NCI-H345 treated with DMSO at 0.1 percent for 48 hours (cell line): Measurements from ENCODE around the gene KCTD11.

Experiments
- DNase-seq: peaks from one replicate; lab custom pipeline; 2025; ENCODE audit not compliant: unreplicated experiment; lab: John Stamatoyannopoulos, UW

The KCTD11 gene

DNA sequence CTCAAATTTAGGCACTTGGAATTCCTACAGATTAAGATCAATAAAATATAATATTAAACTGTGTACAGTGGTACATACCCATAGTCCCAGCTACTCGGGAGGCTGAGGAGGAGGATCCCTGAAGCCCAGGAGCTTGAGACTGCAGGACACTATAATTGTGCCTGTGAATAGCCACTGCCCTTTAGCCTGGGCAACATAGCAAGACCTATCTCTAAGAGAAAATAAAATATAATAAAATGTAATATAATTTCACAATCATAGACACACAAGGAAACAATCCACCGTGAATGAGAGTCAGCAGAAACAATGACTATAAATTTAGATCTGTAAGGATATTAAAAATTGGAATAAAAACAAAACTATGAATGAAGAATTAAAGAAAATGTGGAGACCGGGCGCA is 18.9 kb downstream of the KCTD11 start:
- no peak for DNase-seq

- DNase-seq, result no peak
Observed at GRCh38 chr17:7374353-7374752, 22.4 kb downstream of the KCTD11 start.

DNA sequence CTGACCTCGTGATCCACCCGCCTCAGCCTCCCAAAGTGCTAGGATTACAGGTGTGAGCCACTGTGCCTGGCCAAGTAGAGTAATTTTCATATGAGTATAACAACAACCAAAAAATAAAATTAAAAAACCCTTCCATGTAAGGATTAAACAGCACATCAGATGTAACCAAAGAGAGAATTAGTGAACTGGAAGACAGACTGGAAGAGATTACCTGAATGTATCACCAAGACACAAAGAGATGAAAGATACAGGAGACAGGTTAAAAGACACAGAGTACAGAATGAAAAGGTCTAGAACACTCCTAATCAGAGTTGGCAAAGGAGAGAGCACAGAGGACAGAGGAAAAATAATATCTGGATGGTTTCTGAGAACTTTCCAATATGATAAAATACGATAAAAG is 27.2 kb downstream of the KCTD11 start:
- DNase-seq, result no peak

GRCh38 chr17:7380321-7380720 is 28.4 kb downstream of the KCTD11 start:
- peak; percentile 20 for DNase-seq

GRCh38 chr17:7380855-7381683 is 29.1 kb downstream of the KCTD11 start, which contains the start of gene TNK1:
Gene TNK1 (plus strand): TSS chr17:7381089. CDS start chr17:7382927, 1,838 bp downstream.
- no peak for DNase-seq

GRCh38 chr17:7382901-7383300 is 30.9 kb downstream of the KCTD11 start:
- no peak for DNase-seq

DNA sequence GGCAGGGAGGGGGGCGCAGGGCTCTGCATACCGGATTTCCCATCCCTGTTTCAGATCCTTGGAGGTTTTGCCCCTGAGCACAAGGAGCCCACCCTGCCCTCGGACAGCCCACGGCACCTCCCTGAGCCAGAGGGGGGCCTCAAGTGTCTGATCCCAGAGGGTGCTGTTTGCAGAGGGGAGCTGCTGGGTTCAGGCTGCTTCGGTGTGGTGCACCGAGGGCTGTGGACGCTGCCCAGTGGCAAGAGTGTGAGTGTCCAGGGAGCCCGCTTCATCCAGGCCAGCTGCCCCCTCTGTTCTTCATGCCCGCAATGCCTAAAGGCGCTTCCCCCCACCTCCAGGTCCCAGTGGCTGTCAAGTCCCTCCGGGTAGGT is 31.4 kb downstream of the KCTD11 start:
- no peak for DNase-seq

DNA sequence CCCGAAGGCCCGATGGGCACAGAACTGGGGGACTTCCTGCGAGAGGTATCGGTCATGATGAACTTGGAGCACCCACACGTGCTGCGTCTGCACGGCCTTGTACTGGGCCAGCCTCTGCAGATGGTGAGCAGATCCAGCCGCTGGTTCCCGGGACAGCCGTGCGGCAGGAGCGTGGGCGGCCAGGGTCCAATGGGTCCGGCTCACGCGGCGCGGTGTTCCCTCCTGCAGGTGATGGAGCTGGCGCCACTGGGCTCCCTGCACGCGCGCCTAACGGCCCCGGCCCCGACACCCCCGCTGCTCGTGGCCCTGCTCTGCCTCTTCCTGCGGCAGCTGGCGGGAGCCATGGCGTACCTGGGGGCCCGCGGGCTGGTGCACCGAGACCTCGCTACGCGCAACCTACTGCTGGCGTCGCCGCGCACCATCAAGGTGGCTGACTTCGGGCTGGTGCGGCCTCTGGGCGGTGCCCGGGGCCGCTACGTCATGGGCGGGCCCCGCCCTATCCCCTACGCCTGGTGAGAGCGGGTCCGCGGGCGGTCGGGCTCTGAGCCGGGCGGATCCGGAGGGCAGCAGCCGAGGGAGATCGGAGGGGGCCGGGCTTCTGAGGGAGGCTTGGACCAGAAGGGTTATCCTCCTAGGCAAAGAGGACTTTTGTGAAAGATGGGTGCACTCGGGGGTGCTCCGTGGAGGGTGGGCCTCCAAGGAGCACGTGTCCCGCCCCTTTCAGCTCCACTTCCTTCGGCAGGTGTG is 32.0 kb downstream of the KCTD11 start:
- DNase-seq, result peak; percentile 22

GRCh38 chr17:7384489-7385081 is 32.6 kb downstream of the KCTD11 start:
- no peak for DNase-seq

- no peak for DNase-seq
Observed at GRCh38 chr17:7388856-7389255, 36.9 kb downstream of the KCTD11 start.

DNA sequence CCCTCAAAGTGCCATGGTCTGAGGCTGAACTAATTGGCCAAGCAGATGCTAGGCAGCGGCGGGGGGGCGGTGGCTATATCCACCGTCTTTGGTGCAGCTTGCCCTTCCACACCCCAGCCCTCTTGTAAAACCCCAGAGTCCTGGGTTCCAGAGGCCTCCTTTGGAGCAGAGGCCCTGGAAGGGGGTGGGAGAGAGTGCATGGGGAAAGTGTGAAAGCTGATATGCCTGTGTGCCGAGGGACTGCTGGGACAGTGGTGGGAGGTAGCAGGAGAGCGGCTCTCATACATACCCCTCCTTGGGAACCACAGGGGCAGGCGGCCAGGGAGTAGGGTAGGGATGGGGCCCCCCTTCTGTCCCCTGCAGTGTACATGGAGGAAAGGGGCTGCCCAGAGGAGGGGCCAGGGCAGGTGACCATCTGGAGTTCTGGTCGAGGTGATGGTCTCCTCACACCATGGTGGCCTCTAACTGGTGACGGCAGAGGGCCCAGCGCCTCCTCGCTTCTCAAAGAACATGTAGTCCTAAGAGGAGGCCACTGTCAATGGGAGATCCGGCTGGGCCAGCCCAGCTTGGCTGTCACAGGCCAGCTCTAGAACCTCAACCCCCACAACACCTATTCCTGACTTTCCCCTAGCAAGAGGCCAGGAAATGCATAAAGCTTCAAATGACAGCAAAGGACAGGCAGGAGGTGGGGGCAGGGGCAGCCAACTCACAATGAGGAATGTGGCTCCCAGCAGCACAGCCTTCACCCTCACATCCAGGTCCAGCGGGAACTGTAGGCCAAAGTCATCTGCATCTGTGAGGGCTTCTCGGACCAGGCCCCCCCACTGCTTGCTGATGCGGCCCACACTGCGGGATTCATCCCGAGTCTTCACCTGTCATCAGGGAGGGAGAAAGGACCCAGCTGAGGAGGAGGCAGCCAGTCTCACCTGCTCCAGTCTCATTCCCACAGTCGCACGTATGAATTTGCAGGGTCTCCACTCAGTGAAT is 38.3 kb downstream of the KCTD11 start:
- DNase-seq, result no peak

DNA sequence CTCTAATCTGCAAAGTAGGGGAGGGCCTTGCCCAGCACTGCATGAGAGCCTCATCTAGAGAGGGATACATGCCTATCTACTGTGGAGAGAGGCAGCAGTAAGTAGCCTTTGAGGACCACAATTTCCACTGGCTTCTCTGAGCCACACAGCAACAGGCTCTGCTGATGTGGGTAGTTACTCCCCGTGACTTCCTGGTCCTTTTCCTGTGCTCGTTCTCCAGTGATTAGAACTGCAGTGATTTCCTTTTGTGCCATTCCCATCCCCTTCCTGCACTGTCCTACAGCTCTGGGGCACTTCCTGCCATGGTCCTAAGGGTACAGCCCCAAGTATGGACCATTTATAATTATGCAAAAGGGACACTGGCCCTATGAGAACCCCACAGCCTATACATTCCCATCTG is 39.3 kb downstream of the KCTD11 start:
- no peak for DNase-seq

- no peak for DNase-seq
Observed at GRCh38 chr17:7392696-7393612, 41.0 kb downstream of the KCTD11 start.

- peak; percentile 23 for DNase-seq
Observed at GRCh38 chr17:7393613-7394451, 41.9 kb downstream of the KCTD11 start.

- peak; percentile 33 for DNase-seq
Observed at GRCh38 chr17:7394452-7395191, 42.7 kb downstream of the KCTD11 start, which contains the start of gene PLSCR3. Gene PLSCR3 (minus strand): TSS chr17:7394525. CDS start chr17:7394110, 415 bp downstream.

- DNase-seq, result no peak
Observed at GRCh38 chr17:7396147-7396546, 44.2 kb downstream of the KCTD11 start.

DNA sequence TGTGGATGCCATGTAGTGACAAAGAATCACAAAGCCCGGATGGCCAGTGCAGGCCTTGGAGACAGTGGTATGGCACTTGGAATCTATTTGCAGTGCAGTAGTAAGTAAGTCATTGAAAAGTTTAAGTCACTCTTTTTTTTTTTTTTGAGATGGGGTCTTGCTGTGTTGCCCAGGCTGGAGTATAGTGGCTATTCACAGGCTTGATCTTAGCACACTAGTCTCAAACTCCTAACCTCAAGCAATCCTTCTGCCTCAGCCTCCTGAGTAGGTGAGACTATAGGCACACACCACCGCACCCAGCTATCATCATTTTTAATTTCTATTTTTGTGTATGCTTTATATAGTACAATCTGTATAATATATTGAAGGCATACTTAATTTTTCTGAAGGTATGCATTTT is 46.6 kb downstream of the KCTD11 start:
- DNase-seq, result no peak
